HL-60 (cell line): ENCODE measurements around the gene MED6.

Experiments used
- CTCF ChIP-seq: IDR thresholded peaks from one replicate; pipeline ENCODE4 v1.5.1; 2011; ENCODE audit warnings: low read length, control low read depth, inconsistent platforms; ENCODE audit not compliant: insufficient read depth
- GABPA ChIP-seq: IDR thresholded peaks from 2 replicates; pipeline ENCODE4 v1.6.1; 2012; ENCODE audit warnings: low read depth
- POLR2AphosphoS5 ChIP-seq: IDR thresholded peaks from 2 replicates; pipeline ENCODE4 v1.6.1; 2012; ENCODE audit warnings: low read depth
- REST ChIP-seq: IDR thresholded peaks from 2 replicates; pipeline ENCODE4 v1.6.1; 2012; ENCODE audit warnings: low read depth; ENCODE audit not compliant: insufficient replicate concordance
- SPI1 ChIP-seq: IDR thresholded peaks from 2 replicates; pipeline ENCODE4 v1.6.1; 2012; ENCODE audit warnings: low read depth, mild to moderate bottlenecking, borderline replicate concordance

GRCh38 chr14:70571139-70571538 lies 29.3 kb downstream of the MED6 start:
- no peak for TF ChIP-seq CTCF
- TF ChIP-seq REST = no peak
- no peak for TF ChIP-seq GABPA
- no peak for TF ChIP-seq POLR2AphosphoS5
- TF ChIP-seq SPI1 = no peak
